ENCODE data around the gene ADAMTS9. TPM values are rescaled to one million over a fixed set of nuclear protein-coding genes. Genes with fewer than 3 reads are reported as not detected.

The ADAMTS9 gene
- total RNA-seq, 1 experiment from 2014 or later = 0.46 TPM

GRCh38 chr3:64644483-64644882 lies 43.3 kb downstream of the ADAMTS9 start:
- Histone ChIP-seq H2BK15ac (ENCODE audit: low read depth, low read length) (no peak overlapping the region), H3K23me2 (ENCODE audit: insufficient read length, low read depth, low read length, poor library complexity, severe bottlenecking) (no peaks in the 10 kb centered on the region), H3K4me1 (ENCODE audit: insufficient read depth, low read length) (peaks cover 4% of the 10 kb centered on the region; the same call in 1 of the 2 replicates), H2BK20ac (ENCODE audit: low read depth, low read length, poor library complexity, severe bottlenecking) (no peak overlapping the region), H3K14ac (ENCODE audit: insufficient read depth, low read length) (no peak overlapping the region), H3K56ac (ENCODE audit: insufficient read length, low read depth, low read length) (no peak overlapping the region), H3K27ac (ENCODE audit: insufficient read length, low read depth, low read length) (no peak overlapping the region), H3K9ac (ENCODE audit: extremely low read depth, insufficient read length, low read length) (no peak overlapping the region), H4K8ac (replicated peaks; ENCODE audit: insufficient read length, low read depth, low read length) (no peak overlapping the region), H3K27me3 (ENCODE audit: insufficient read depth, low read length) (no peaks in the 10 kb centered on the region), H3K4me2 (ENCODE audit: insufficient read depth, insufficient read length, low read length) (no peak overlapping the region), H2AK5ac (ENCODE audit: insufficient read length, low read length) (no peak overlapping the region), H3K18ac (ENCODE audit: insufficient read length, low read depth, low read length) (no peak overlapping the region), H4K91ac (ENCODE audit: insufficient read length, low read depth, low read length) (no peak overlapping the region), H2BK12ac (ENCODE audit: insufficient read length, low read depth, low read length) (no peak overlapping the region), H4K5ac (ENCODE audit: insufficient read length, low read depth, low read length) (no peak overlapping the region), H2BK120ac (ENCODE audit: low read depth, low read length, poor library complexity, severe bottlenecking) (no peak overlapping the region), H3K4ac (ENCODE audit: low read depth, low read length) (no peak overlapping the region), H3K79me1 (ENCODE audit: insufficient read depth, low read depth, low read length, poor library complexity, severe bottlenecking) (no peaks in the 10 kb centered on the region), H2AFZ (ENCODE audit: low read length) (no peak overlapping the region), H3K9me3 (ENCODE audit: control insufficient read depth, low read depth, low read length) (no peaks in the 10 kb centered on the region), H3K79me2 (ENCODE audit: insufficient read depth, low read length) (no peaks in the 10 kb centered on the region), H4K20me1 (ENCODE audit: control insufficient read depth, insufficient read depth, insufficient read length) (no peaks in the 10 kb centered on the region), H3K23ac (ENCODE audit: insufficient read length, low read depth, low read length) (no peak overlapping the region), H2BK5ac (ENCODE audit: insufficient read length, low read length) (no peak overlapping the region), H3T11ph (ENCODE audit: low read length) (no peak overlapping the region)
- peaks cover 3% of the 10 kb centered on the region for H3K27me3 Mint-ChIP-seq (ENCODE audit: low read depth)
- H3K4me1 Mint-ChIP-seq = peaks cover 18 to 20% of the 10 kb centered on the region in 2 experiments
- H3K27ac Mint-ChIP-seq = no peak overlapping the region
- H3K4me3 Mint-ChIP-seq = no peak overlapping the region
- no CpG with 5 or more reads among the region's 3 CpGs for WGBS (ENCODE audit: extremely low coverage, insufficient read length, low lambda C conversion rate)
- no peak for TF ChIP-seq CTCF (conservative IDR thresholded peaks at IDR 0.05)
- DNase-seq = no peak
- H3K36me3 Mint-ChIP-seq (ENCODE audit: insufficient read depth in 1 of 3, low read depth in 3 of 3) = no peaks in the 10 kb centered on the region
- H3K9me3 Mint-ChIP-seq = no peaks in the 10 kb centered on the region
